ENCODE results near the gene FAM169A.

DNA sequence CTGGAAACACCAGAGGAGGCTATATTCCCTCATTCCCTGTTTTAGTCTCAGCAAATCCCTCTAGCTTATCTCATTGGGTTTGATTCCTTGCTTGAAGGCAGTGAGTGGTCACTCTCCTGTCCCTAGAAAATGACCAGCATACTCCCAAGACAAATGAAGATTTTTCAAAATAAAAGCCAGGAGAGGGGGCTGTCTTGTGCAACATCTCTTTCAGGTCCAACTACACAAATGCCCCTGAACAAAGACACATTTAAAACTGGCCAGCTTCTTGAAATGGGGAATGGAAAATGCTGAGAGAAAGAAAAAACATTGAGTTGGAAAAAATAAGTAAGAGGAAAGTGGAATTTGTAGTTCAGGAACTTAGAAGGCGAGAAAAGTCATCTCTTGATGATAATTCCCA is 49.3 kb upstream of the FAM169A start:
- TF ChIP-seq POLR2A (IDR thresholded peaks at IDR 0.05; ENCODE audit: low read length) (no peak), GATA1 (IDR thresholded peaks at IDR 0.05; ENCODE audit: low read depth, low read length) (no peak)
